Stimulated activated naive CD8-positive, alpha-beta T cell treated with anti-CD3 and anti-CD28 coated beads, Interleukin-15, amount 100 ng/mL, for 72 hours (primary cell): ENCODE data around the gene MAP4K3.
A peak's percentile ranks its signal among the peaks of the same experiment; 100 is the strongest.

Experiments
- ATAC-seq: fragments of 150-1000 bp; cut with Tn5 transposase; 2 replicates; pipeline ENCODE4 v1.10.0; 2021; ENCODE audit warnings: mild to moderate bottlenecking, moderate library complexity
- DNase-seq, 2 donors: peaks; one replicate each; pipeline ENCODE4 v3.0.0; 2021 to 2022
- H3K27ac Mint-ChIP-seq, 2 donors: one replicate each; pipeline ENCODE4 v1.8.0; 2022; ENCODE audit warnings: mild to moderate bottlenecking in 2 of 2, mixed read lengths in 2 of 2, moderate library complexity in 2 of 2
- H3K27me3 Mint-ChIP-seq: one replicate; pipeline ENCODE4 v1.8.0; 2022; ENCODE audit warnings: mixed read lengths
- H3K4me1 Mint-ChIP-seq: one replicate; pipeline ENCODE4 v1.8.0; 2022; ENCODE audit warnings: mild to moderate bottlenecking, mixed read lengths
- H3K4me3 Mint-ChIP-seq, 2 donors: one replicate each; pipeline ENCODE4 v1.8.0; 2022; ENCODE audit warnings: mild to moderate bottlenecking in 2 of 2, mixed read lengths in 2 of 2, moderate library complexity in 1 of 2
- H3K9me3 Mint-ChIP-seq, 2 donors: one replicate each; pipeline ENCODE4 v1.8.0; 2022; ENCODE audit warnings: mixed read lengths in 2 of 2

MAP4K3 gene

DNA sequence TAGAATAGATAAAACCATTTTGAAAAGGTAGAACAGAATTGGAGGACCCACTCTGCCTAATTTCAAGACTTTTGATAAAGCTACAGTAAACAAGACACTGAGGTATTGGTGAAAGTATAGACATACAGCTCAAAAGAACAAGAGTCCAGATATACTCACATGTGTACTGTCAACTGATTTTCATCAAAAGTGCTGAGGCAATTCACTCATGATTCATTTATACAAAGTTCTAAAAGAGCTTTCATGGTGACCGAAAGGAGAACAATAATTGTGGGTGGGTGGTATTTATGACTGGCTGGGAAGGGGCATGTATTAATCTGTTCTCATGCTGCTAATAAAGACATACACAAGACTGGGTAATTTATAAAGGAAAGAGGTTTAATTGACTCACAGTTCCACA, 7.3 kb downstream of the MAP4K3 start:
- DNase-seq, result no peak
- no peaks in the 10 kb centered on the region for H3K27me3 Mint-ChIP-seq
- H3K4me3 Mint-ChIP-seq, result no peak overlapping the region
- peak; percentile 71 for ATAC-seq
- H3K27ac Mint-ChIP-seq, result no peak overlapping the region
- peaks cover 69% of the 10 kb centered on the region for H3K4me1 Mint-ChIP-seq
- no peaks in the 10 kb centered on the region for H3K9me3 Mint-ChIP-seq

DNA sequence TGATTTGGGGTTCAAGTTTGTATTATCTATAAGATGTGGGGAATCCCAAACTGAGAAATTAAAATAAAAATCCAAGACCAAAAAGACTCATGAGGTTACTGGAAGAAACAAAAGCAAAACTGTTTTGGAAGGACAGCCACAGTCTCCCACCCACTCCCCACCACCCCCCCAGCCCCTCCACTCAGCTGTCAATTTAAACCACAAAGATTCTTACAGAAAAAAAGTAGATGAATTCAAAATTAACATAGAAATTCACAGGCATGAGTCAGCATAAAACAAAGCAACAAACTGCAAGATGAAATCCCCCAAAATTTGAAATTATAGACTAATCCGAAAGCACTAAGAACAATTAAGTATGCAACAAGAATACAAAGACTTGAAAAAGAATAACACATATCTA, 12.1 kb downstream of the MAP4K3 start:
- Mint-ChIP-seq H3K4me3 (no peak overlapping the region), H3K27me3 (no peaks in the 10 kb centered on the region), H3K27ac (no peak overlapping the region), H3K4me1 (peaks cover 46% of the 10 kb centered on the region), H3K9me3 (peaks cover 6 to 9% of the 10 kb centered on the region in 2 donors)
- ATAC-seq, result no peak
- DNase-seq, result no peak

GRCh38 chr2:39422700-39423099, 14.4 kb downstream of the MAP4K3 start:
- Mint-ChIP-seq H3K4me3 (no peak overlapping the region), H3K4me1 (peaks cover 48% of the 10 kb centered on the region), H3K27me3 (no peaks in the 10 kb centered on the region), H3K27ac (no peak overlapping the region), H3K9me3 (peaks cover 6 to 9% of the 10 kb centered on the region in 2 donors)
- no peak for ATAC-seq
- no peak for DNase-seq

DNA sequence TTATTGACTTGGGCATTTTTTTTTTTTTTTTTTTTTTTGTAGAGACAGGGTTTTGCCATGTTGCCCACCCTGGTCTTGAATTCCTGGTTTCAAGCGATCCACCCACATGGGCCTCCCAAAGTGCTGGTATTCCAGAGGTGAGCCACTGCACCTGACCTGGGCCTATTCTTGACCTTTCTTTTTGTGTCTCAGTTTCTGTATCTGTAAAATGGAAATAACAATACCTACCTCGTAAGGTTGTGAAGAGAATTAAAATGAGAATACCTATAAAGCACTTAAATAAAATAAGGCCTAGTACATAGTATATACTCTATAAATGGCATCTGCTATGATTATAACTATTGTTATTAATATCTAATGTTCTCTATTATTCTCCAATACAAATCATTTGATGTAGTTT, 15.7 kb downstream of the MAP4K3 start:
- ATAC-seq (no peak), DNase-seq (no peak)
- no peaks in the 10 kb centered on the region for H3K27me3 Mint-ChIP-seq
- H3K27ac Mint-ChIP-seq, result no peak overlapping the region
- H3K4me1 Mint-ChIP-seq, result peaks cover 35% of the 10 kb centered on the region
- peaks cover 6 to 9% of the 10 kb centered on the region in 2 donors for H3K9me3 Mint-ChIP-seq
- H3K4me3 Mint-ChIP-seq, result no peak overlapping the region

DNA sequence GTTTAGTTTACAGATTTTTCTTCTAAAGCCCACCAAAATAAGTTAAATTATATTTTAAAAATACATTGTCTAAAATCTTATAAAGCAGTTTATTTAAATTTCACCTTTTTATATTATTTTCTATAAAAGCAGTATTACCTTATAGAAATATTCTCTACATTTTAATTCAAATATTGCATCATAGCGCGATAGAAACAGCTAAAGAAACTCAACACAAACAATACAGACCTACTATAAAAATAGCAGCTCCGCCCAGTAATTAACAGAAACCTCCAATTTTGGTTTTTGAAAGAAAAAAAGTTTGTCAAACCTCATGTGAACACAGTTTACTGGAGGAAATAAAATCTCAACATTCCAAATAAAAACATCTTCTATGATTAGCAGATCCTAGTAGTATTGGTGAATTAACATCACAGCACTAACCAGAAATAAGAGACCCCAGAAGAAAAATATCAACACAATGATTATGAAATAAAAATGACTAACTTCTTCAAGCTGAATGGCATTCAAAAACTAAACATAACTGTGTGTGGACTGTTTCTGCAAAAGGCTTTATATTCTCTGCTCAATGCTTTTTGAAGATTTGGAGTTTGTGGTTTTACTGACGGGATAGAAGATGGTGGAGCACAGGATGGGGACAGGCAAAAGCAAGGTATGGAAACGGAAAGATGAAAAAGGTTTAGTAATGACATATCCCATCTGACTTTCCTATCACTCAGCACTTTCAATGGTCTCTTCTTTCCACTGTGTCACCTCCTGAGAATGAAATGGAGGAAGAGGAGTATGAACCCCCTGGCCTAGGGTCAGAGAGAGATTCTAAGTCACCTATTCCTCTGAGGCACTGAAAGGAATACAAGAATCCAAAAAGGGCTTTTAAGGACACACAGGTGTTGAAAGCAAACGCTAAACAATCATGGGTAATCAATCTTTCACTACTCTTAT, 17.5 kb downstream of the MAP4K3 start:
- H3K9me3 Mint-ChIP-seq, result peaks cover 6 to 9% of the 10 kb centered on the region in 2 donors

GRCh38 chr2:39418491-39418890, 18.6 kb downstream of the MAP4K3 start:
- Mint-ChIP-seq H3K27me3 (no peaks in the 10 kb centered on the region), H3K9me3 (peaks cover 6 to 9% of the 10 kb centered on the region in 2 donors), H3K27ac (no peak overlapping the region), H3K4me1 (peaks cover 36% of the 10 kb centered on the region), H3K4me3 (no peak overlapping the region)
- DNase-seq (no peak), ATAC-seq (no peak)

More for the DNA sequence above, 17.5 kb downstream of the MAP4K3 start:
- H3K27me3 Mint-ChIP-seq, result no peaks in the 10 kb centered on the region
- H3K4me3 Mint-ChIP-seq, result no peak overlapping the region
- H3K27ac Mint-ChIP-seq, result no peak overlapping the region
- no peak for ATAC-seq
- H3K4me1 Mint-ChIP-seq, result peaks cover 26% of the 10 kb centered on the region
- DNase-seq, result no peak

DNA sequence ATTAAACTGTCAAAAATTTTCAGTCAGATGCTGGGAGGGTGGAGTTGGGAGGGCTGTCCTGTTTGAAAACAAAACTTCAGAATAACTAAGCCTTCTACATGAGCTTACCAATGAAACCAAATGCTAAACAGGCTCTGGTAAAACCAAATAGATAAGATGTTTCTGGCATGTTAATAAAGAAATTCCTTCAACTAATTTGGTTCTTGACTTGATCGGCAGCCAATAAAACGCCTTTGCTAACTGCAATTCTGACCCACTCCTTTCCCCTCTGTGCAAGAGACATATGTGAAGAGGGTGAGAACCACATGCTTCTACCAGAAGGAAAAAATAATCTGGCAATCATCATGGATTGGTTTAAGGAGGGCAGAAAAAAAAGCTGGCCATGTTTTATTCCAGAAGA, 20.9 kb downstream of the MAP4K3 start:
- H3K9me3 Mint-ChIP-seq, result peaks cover 4 to 6% of the 10 kb centered on the region in 2 donors
- DNase-seq (no peak), ATAC-seq (no peak)
- H3K4me3 Mint-ChIP-seq, result no peak overlapping the region
- H3K27me3 Mint-ChIP-seq, result no peaks in the 10 kb centered on the region
- H3K27ac Mint-ChIP-seq, result no peak overlapping the region
- peaks cover 49% of the 10 kb centered on the region for H3K4me1 Mint-ChIP-seq

DNA sequence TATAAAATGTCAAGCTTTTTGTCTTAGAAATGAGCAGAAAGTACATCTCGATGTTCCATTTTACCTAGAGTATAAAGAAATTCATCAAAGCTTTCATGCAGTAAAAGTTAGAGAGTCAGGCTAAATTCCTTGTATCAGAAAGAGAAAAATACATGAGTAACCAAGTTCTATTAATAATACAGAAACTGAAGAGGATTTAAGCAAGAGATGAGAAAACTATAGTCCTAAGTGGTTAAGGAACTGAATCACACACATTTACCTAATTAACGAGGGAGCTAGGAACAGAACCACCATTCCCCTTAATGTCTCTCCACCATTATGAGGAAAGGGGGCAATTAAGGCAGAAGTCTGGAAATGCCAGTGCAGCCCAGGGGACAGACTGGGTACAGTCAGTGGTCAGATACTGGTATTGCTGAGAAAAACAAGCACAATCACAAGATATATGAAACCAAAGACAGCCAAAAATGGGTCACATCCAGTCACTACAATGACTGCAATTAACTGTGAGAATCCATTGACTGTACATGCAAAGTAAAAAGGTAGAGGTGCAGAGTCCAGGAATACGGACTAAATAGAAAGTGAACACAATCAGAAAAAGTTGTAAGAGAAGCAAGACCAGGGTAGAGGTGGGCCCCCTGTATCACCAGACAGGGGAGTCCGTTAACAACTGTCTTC, 23.9 kb downstream of the MAP4K3 start:
- Mint-ChIP-seq H3K4me1 (peaks cover 56% of the 10 kb centered on the region), H3K27me3 (no peaks in the 10 kb centered on the region), H3K9me3 (no peaks in the 10 kb centered on the region), H3K4me3 (no peak overlapping the region), H3K27ac (peak overlapping the region in 1 of 2 donors; percentile 23)
- DNase-seq, result no peak
- ATAC-seq, result peak; percentile 54

DNA sequence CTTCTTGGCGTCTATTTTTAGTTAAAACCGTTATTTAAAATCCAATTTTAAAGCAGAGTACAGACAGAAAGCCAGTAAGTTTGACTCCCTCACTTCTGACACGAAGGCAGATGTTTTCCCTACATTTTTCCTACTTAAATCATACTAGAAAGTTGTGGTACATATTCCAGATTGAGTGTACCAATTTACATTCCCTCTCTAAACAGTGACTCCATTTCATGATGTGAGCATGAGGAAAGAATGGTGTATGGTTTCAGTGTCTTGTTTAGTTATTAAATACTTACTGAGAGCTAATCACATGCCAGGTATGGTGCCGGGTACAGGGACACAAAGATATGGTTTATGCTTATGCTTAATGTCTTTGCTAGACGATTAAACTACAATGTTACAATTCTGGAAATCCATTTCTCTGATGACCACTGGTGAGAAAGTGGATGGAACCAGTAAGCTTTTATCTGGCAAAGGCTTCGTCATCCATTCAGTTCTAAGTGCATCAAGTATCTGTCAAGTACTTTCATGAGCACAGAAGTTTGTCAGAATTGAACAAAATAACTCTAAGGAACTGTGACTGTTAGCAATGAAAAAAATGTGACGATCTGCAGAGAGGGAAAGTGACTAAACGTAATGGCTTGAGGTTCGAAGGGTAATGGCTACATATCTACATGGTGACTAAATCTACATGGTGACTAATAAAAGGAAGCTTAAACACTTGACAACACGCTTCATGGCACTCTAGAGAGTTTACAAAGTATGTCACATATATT, 25.7 kb downstream of the MAP4K3 start:
- DNase-seq (no peak), ATAC-seq (no peak)
- Mint-ChIP-seq H3K27ac (no peak overlapping the region), H3K4me3 (no peak overlapping the region), H3K9me3 (no peaks in the 10 kb centered on the region), H3K27me3 (no peaks in the 10 kb centered on the region), H3K4me1 (peaks cover 73% of the 10 kb centered on the region)

DNA sequence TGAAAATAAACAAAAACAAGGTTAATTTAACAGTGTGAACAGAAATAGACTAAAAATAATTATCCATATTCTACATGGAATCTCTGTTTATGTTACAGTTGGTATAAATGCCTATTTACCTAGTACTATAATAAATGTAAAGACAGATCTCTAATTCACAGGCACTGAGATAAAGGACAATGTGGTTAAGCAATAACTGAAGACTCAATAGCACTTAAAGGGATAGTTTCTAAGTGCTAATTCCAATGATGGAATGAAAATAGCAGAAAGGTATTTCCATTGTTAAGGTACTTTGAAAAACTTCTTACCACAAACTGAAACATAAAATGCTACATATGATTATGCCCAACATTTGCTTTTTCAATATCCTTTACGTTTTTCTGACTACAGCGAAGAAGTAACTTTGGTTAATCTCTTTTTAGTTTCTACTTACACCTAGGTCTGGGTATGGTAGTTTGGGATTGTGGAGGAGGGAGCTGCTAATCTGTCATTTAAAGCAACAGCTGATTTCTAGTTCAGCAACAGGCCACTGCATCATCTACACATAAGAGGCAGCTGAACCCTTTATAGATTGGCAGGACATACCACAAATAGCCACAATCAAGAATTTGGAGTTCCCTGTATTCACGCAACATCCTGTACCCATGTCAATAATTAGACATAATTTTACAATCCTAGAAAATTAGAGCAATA, 27.2 kb downstream of the MAP4K3 start:
- Mint-ChIP-seq H3K4me3 (no peak overlapping the region), H3K9me3 (no peaks in the 10 kb centered on the region), H3K27ac (no peak overlapping the region), H3K4me1 (peaks cover 85% of the 10 kb centered on the region), H3K27me3 (no peaks in the 10 kb centered on the region)
- ATAC-seq (no peak), DNase-seq (no peak)

- peaks cover 84% of the 10 kb centered on the region for H3K4me1 Mint-ChIP-seq
Observed at GRCh38 chr2:39408351-39409136, 28.5 kb downstream of the MAP4K3 start.

DNA sequence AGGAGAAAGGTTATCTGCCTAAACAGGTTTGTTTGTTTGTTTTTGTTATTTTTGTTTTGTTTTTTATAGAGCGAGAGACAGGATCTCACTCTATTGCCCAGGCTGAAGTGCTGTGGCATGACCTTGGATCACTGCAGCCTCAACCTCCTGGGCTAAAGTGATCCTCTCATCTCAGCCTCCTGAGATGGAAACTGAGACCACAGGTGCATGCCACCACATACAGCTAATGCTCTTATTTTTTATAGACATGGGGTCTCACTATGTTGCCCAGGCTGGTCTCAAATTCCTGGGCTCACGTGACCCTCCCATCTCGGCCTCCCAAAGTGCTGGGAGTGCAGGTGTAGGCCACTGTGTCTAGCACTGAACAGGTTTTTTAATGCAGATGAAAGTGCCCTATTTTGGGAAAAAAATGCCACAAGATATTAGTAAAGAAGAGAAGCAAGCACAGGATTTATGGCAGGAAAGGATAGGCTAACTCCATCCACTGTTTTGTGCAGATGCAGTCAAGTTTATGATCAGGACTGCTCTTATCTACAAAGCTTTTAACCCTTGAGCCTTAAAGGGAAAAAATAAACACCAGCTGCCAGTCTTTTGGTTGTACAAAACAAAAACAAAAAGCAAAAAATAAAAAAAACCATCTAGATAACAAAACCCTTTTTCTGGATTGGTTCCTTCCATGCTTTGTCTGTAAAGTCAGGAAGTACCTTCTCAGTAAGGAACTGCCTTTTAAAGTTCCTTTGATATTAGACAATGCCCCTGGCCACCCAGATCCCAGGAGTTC, 29.4 kb downstream of the MAP4K3 start:
- Mint-ChIP-seq H3K4me3 (peak overlapping the region in 1 of 2 donors; percentile 44), H3K4me1 (peaks cover 84% of the 10 kb centered on the region), H3K9me3 (no peaks in the 10 kb centered on the region)

More at GRCh38 chr2:39408351-39409136, 28.5 kb downstream of the MAP4K3 start:
- ATAC-seq (peak; percentile 61), DNase-seq (no peak)
- Mint-ChIP-seq H3K4me3 (peak overlapping the region in 1 of 2 donors; percentile 44), H3K27me3 (no peaks in the 10 kb centered on the region), H3K27ac (no peak overlapping the region), H3K9me3 (no peaks in the 10 kb centered on the region)

DNA sequence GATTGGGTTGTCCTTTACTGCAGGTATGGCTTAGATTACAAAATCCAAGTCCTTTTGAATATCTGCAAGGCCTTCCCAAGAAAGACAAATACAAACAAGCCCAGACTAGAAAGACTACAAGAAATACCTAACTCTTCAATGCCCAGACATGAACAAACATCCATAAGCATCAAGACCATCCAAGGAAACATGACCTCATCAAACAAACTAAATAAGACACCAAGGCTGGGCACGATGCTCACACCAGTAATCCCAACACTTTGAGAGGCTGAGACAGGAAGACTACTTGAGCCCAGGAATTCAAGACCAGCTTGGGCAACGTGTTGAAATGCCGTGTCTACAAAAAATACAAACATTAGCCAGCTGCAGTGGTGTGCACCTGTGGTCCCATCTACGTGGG, 31.7 kb downstream of the MAP4K3 start:
- Mint-ChIP-seq H3K4me1 (peaks cover 92% of the 10 kb centered on the region), H3K27me3 (no peaks in the 10 kb centered on the region), H3K27ac (no peak overlapping the region)

More for the DNA sequence above, 29.4 kb downstream of the MAP4K3 start:
- DNase-seq, result no peak
- no peak for ATAC-seq
- Mint-ChIP-seq H3K27ac (peak overlapping the region in 1 of 2 donors; percentile 43), H3K27me3 (no peaks in the 10 kb centered on the region)

GRCh38 chr2:39403311-39403710, 33.8 kb downstream of the MAP4K3 start:
- DNase-seq (no peak), ATAC-seq (peak; percentile 39)
- Mint-ChIP-seq H3K9me3 (no peaks in the 10 kb centered on the region), H3K4me1 (peaks cover 85% of the 10 kb centered on the region), H3K4me3 (no peak overlapping the region), H3K27ac (no peak overlapping the region), H3K27me3 (no peaks in the 10 kb centered on the region)

More for the DNA sequence above, 31.7 kb downstream of the MAP4K3 start:
- Mint-ChIP-seq H3K9me3 (no peaks in the 10 kb centered on the region), H3K4me3 (no peak overlapping the region)
- no peak for DNase-seq
- ATAC-seq, result no peak
